GM23338 (cell line): Measurements from ENCODE around the gene EXOSC5. TPM values are rescaled to one million over a fixed set of nuclear protein-coding genes. Genes with fewer than 3 reads are reported as not detected.

Source experiments
- ATAC-seq: fragments of 200-7000 bp; cut with Tn5 transposase; 3 replicates; pipeline ENCODE4 v1.9.1; 2020
- DNase-seq: peaks from one replicate; pipeline ENCODE4 v3.0.0-alpha.2; 2015; ENCODE audit warnings: low spot score
- H2AFZ ChIP-seq: fragments of 200-600 bp; sonication (generic); 2 replicates; pipeline ENCODE4 v1.8.0; 2016; ENCODE audit warnings: antibody characterized with exemption, mild to moderate bottlenecking, moderate library complexity
- H3F3A ChIP-seq: fragments of 200-600 bp; sonication (generic); replicated peaks from 2 replicates; pipeline ENCODE4 v1.8.0; 2017; ENCODE audit warnings: antibody characterized with exemption, mixed run types, low read depth
- H3K27ac ChIP-seq: fragments of 200-600 bp; sonication (generic); 2 replicates; pipeline ENCODE4 v1.6.1; 2016; ENCODE audit warnings: low read depth
- H3K27me3 ChIP-seq: fragments of 200-600 bp; sonication (generic); 2 replicates; pipeline ENCODE4 v1.8.0; 2016; ENCODE audit warnings: mild to moderate bottlenecking, mixed run types, moderate library complexity; ENCODE audit not compliant: insufficient read depth
- H3K36me3 ChIP-seq: fragments of 200-600 bp; sonication (generic); 2 replicates; pipeline ENCODE4 v1.8.0; 2016; ENCODE audit warnings: mild to moderate bottlenecking; ENCODE audit not compliant: insufficient read depth
- H3K4me1 ChIP-seq: fragments of 200-600 bp; sonication (generic); 2 replicates; pipeline ENCODE4 v1.8.0; 2016; ENCODE audit warnings: mild to moderate bottlenecking, moderate library complexity; ENCODE audit not compliant: insufficient read depth
- H3K4me2 ChIP-seq: fragments of 200-600 bp; sonication (generic); 2 replicates; pipeline ENCODE4 v1.7.1; 2017; ENCODE audit warnings: mixed run types
- H3K4me3 ChIP-seq: fragments of 200-600 bp; sonication (generic); 2 replicates; pipeline ENCODE4 v1.6.1; 2016; ENCODE audit warnings: mixed run types
- H3K79me2 ChIP-seq: fragments of 200-600 bp; sonication (generic); replicated peaks from 2 replicates; pipeline ENCODE4 v1.8.0; 2017; ENCODE audit warnings: mild to moderate bottlenecking; ENCODE audit not compliant: insufficient read depth
- H3K9me2 ChIP-seq: fragments of 200-600 bp; sonication (generic); 2 replicates; pipeline ENCODE4 v1.8.0; 2017; ENCODE audit not compliant: insufficient read depth
- H4K20me1 ChIP-seq: fragments of 200-600 bp; sonication (generic); replicated peaks from 2 replicates; pipeline ENCODE4 v1.8.0; 2017; ENCODE audit warnings: mild to moderate bottlenecking; ENCODE audit not compliant: insufficient read depth
- H3K27ac Mint-ChIP-seq: 2 replicates; pipeline ENCODE4 v1.8.0; 2020; ENCODE audit warnings: inconsistent platforms, mild to moderate bottlenecking, moderate library complexity, mixed read lengths
- H3K27me3 Mint-ChIP-seq: 3 replicates; pipeline ENCODE4 v1.8.0; 2022; ENCODE audit warnings: low read depth, mild to moderate bottlenecking, moderate library complexity, mixed read lengths, inconsistent platforms; ENCODE audit not compliant: insufficient read depth, poor library complexity
- H3K36me3 Mint-ChIP-seq: 3 replicates; pipeline ENCODE4 v1.8.0; 2021; ENCODE audit warnings: low read depth, mild to moderate bottlenecking, inconsistent platforms, moderate library complexity, mixed read lengths
- H3K4me1 Mint-ChIP-seq: 3 replicates; pipeline ENCODE4 v1.8.0; 2020; ENCODE audit warnings: mild to moderate bottlenecking, inconsistent platforms, mixed read lengths
- H3K4me3 Mint-ChIP-seq: 3 replicates; pipeline ENCODE4 v1.8.0; 2021; ENCODE audit warnings: moderate library complexity, mild to moderate bottlenecking, inconsistent platforms, mixed read lengths
- H3K9me3 Mint-ChIP-seq: 3 replicates; pipeline ENCODE4 v1.8.0; 2020; ENCODE audit warnings: moderate library complexity, mild to moderate bottlenecking, inconsistent platforms, mixed read lengths
- CREB1 ChIP-seq: fragments of 250-450 bp; sonication (Bioruptor Pico); IDR thresholded peaks from 2 replicates; pipeline ENCODE4 v1.5.0; 2020; ENCODE audit warnings: low read depth, mild to moderate bottlenecking, moderate library complexity
- CTCF ChIP-seq, 2 experiments: fragments of 200-600 bp in 1 of 2; sonication (generic) in 1 of 2; conservative IDR thresholded peaks; 2 replicates each; pipeline versions ENCODE4 v1.5.1 to v1.6.1; 2016 to 2017; ENCODE audit warnings: antibody characterized with exemption in 2 of 2, low read depth in 2 of 2, mild to moderate bottlenecking in 2 of 2, moderate library complexity in 1 of 2
- EZH2 ChIP-seq: fragments of 200-600 bp; sonication (generic); IDR thresholded peaks from one replicate; pipeline ENCODE4 v1.8.0; 2017; ENCODE audit warnings: antibody characterized with exemption, mild to moderate bottlenecking, low read depth; ENCODE audit not compliant: unreplicated experiment
- EZH2phosphoT487 ChIP-seq: fragments of 200-600 bp; sonication (generic); IDR thresholded peaks from one replicate; pipeline ENCODE4 v1.8.1; 2018; ENCODE audit warnings: antibody characterized with exemption; ENCODE audit not compliant: unreplicated experiment
- JUNB ChIP-seq: IDR thresholded peaks from one replicate; pipeline ENCODE4 v1.6.1; 2016; ENCODE audit warnings: antibody characterized with exemption; ENCODE audit not compliant: unreplicated experiment
- NANOG ChIP-seq: IDR thresholded peaks from 2 replicates; pipeline ENCODE4 v1.6.1; 2016; ENCODE audit warnings: antibody characterized with exemption, borderline replicate concordance
- POLR2AphosphoS5 ChIP-seq: IDR thresholded peaks from 2 replicates; pipeline ENCODE4 v1.6.1; 2016; ENCODE audit warnings: antibody characterized with exemption, low read depth
- REST ChIP-seq: IDR thresholded peaks from one replicate; pipeline ENCODE4 v1.6.1; 2018; ENCODE audit warnings: antibody characterized with exemption; ENCODE audit not compliant: unreplicated experiment
- STAT1 ChIP-seq: IDR thresholded peaks from one replicate; pipeline ENCODE4 v1.6.1; 2016; ENCODE audit warnings: antibody characterized with exemption; ENCODE audit not compliant: unreplicated experiment
- ZNF114 ChIP-seq: fragments of 250-450 bp; sonication (Bioruptor Pico); IDR thresholded peaks from 2 replicates; pipeline ENCODE4 v1.5.0; 2020; ENCODE audit warnings: mild to moderate bottlenecking, moderate library complexity
- ZNF331 ChIP-seq: fragments of 250-450 bp; sonication (Bioruptor Pico); IDR thresholded peaks from 2 replicates; pipeline ENCODE4 v1.5.0; 2020; ENCODE audit warnings: low read depth, mild to moderate bottlenecking, moderate library complexity
- ZNF462 ChIP-seq: fragments of 250-450 bp; sonication (Bioruptor Pico); IDR thresholded peaks from 2 replicates; pipeline ENCODE4 v1.5.0; 2020; ENCODE audit warnings: mild to moderate bottlenecking, moderate library complexity
- polyA plus RNA-seq: library from polyadenylated mRNA; unstranded; fragments of >200 nt; fragmentation: Nextera tagmentation; extraction: Ambion mirVana; gene quantifications from 2 replicates; pipeline ENCODE4 v1.2.1, GENCODE V29; 2016
- total RNA-seq: library from RNA; depleted of rRNA; stranded (reverse); fragments of >200 nt; shearing (Covaris generic); gene quantifications from 2 replicates; pipeline ENCODE4 v1.2.3, GENCODE V29; 2014
- TF ChIP-seq, protein P1 (sequence below): IDR thresholded peaks from 2 replicates; pipeline ENCODE4 v1.6.1; 2016; ENCODE audit warnings: antibody characterized with exemption

EXOSC5 gene
- total and polyA plus RNA-seq, 2 experiments from 2014 or later = 65.1 to 125 TPM

DNA sequence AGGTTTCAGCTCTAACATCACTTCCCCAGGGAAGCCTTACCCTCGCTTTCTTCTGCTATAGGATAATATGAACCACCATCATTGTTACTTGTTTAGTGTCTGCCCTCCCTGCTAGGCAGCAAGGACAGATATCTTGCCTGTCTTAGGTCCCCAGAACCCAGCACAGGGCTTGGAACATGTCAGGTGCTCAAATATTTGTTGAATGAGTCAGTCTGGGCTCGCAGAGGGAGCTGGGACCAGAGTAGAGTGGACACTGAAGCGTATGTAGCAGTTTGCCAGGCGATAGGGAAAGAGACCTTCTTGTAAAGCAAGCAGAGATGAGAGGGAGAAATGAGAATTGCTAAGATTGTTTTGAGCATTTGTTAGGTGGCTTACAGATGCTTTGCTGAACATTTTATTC, 12.1 kb upstream of the EXOSC5 start:
- no peak overlapping the region for H2AFZ ChIP-seq
- Mint-ChIP-seq H3K4me1 (peaks cover 8% of the 10 kb centered on the region), H3K4me3 (no peak overlapping the region), H3K9me3 (no peaks in the 10 kb centered on the region), H3K27me3 (peaks cover 4% of the 10 kb centered on the region), H3K36me3 (peaks cover under 1% of the 10 kb centered on the region; the same call in 2 of the 3 replicates), H3K27ac (no peak overlapping the region)
- H4K20me1 ChIP-seq = no peaks in the 10 kb centered on the region
- H3K4me3 ChIP-seq = no peak overlapping the region
- H3K36me3 ChIP-seq = no peaks in the 10 kb centered on the region
- no peaks in the 10 kb centered on the region for H3K79me2 ChIP-seq
- H3K27ac ChIP-seq = no peak overlapping the region
- TF ChIP-seq CTCF (conservative IDR thresholded peaks at IDR 0.05; ENCODE audit: low read depth in 2 of 2) (no peak), EZH2phosphoT487 (no peak), EZH2 (no peak), JUNB (no peak), ZNF331 (no peak), STAT1 (no peak), ZNF462 (CRISPR knock-in tag) (no peak), CREB1 (CRISPR knock-in tag) (no peak), ZNF114 (CRISPR knock-in tag) (no peak), POLR2AphosphoS5 (no peak), REST (no peak), NANOG (no peak)
- TF ChIP-seq, protein P1, sequence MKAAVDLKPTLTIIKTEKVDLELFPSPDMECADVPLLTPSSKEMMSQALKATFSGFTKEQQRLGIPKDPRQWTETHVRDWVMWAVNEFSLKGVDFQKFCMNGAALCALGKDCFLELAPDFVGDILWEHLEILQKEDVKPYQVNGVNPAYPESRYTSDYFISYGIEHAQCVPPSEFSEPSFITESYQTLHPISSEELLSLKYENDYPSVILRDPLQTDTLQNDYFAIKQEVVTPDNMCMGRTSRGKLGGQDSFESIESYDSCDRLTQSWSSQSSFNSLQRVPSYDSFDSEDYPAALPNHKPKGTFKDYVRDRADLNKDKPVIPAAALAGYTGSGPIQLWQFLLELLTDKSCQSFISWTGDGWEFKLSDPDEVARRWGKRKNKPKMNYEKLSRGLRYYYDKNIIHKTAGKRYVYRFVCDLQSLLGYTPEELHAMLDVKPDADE = no peak
- no peak for ATAC-seq
- H3K9me2 ChIP-seq = no peaks in the 10 kb centered on the region
- no peak for DNase-seq
- H3F3A ChIP-seq = peaks cover 7% of the 10 kb centered on the region; the same call in 1 of the 2 replicates
- no peak overlapping the region for H3K4me2 ChIP-seq
- H3K27me3 ChIP-seq = no peaks in the 10 kb centered on the region
- no peaks in the 10 kb centered on the region for H3K4me1 ChIP-seq
